NCI-H187 treated with DMSO at 0.1 percent for 48 hours (cell line): ENCODE measurements around the gene ITPK1.
"Not testable (repeated sequence)": the region's sequence is repeated elsewhere in the genome, so short reads cannot be mapped to it uniquely, and the experiment has no call there.

ENCODE experiments used
- DNase-seq: peaks from one replicate; lab custom pipeline; 2025; lab: John Stamatoyannopoulos, UW

Gene ITPK1

DNA sequence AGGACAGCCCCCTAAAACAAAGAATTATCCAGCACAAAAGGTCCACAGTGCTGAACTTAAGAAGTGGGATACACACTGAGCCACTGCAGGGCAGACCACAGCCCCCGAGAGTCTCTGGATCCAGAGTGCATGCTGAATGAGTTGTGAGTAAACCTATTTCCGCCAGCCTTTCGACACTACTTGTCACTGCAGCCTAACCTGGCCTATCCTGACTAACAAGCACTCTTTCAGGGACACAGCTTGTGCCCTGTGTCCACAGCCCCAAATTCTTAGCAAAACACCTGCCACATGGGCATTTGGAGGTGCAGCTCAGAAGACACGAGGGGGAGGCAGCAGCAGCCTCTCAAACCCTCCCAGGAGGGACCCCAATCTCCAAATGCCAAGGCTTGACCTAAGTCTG, 31.3 kb downstream of the ITPK1 start:
- no peak for DNase-seq

DNA sequence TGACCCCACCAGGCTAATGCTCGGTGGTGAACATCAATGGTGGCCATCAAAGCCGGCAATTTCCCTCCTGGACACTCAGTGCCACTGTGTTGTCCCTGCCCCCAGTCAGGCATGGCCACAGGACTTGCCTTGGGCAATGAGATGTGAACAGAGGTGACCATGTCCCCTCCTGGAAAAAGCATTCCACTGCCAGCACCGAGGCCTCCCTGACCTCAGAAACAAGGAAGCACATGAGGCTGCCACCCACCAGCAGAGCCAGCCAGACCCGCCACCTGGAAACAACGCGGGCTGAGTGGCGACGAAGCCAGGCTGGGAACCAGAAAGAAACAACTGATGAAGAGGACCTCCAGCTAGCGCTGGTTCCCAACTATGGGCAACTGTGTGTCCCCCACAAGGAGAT, 31.8 kb downstream of the ITPK1 start:
- DNase-seq: no peak

DNA sequence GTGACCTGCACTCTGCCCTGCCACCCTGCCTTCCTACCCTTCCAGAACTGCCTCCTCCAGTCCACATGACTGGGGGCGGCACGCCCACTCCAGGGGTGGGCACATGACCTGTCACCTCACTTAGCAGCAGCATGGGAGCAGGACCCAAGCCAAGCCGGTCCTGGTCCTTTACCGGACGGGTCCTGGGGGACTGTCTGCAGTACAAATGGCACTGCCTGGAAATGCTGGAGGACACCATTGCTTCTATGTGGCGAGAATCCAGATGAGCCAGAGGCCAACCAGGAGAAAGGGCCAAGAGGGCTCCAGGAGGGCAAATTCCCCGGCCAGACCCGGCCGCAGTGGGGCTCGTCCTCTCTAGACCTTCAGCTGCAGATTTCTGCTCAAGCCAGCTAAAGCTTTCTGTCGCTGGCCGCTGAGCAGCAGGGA, 33.1 kb downstream of the ITPK1 start:
- no peak for DNase-seq

DNA sequence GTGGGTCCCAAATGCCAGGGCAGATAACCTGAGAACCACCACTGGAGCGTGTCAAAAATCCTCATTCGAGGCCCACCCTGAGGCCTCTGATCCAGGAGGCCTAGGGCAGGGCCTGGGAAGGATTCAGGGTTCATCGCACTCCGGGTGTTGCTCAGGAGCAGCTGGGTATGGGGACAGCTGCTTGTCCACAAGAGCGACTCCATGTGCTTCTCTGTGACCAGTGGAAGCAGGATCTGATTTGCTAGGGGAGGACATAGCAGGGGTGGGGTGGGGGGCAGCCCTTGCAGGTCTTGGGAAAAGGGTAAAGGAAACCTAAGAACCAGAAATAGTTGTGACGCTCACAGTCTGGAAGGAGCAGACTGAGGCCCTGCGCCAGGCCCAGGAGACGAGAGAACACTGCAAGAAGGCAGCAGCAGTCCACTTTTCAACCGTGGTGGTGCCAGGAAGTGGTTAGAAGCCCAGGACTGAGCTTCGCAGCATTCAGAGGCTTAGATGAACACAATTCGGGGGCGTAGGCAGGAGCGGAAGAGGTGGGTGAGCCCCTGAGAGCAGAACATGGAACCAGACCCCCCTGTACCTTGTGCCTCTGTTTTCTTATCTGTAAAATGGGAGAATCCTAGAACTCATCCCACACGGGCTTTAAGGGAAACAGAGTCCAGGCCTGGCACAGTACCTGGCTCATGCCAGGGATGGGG, 33.7 kb downstream of the ITPK1 start:
- DNase-seq: no peak

- DNase-seq: no peak
Observed at GRCh38 chr14:93079865-93080403, 35.8 kb downstream of the ITPK1 start.

- DNase-seq: no peak
Observed at GRCh38 chr14:93079321-93079720, 36.4 kb downstream of the ITPK1 start.

- DNase-seq: no peak
Observed at GRCh38 chr14:93078870-93079269, 36.9 kb downstream of the ITPK1 start.

- no peak for DNase-seq
Observed at GRCh38 chr14:93076755-93077154, 39.0 kb downstream of the ITPK1 start.

DNA sequence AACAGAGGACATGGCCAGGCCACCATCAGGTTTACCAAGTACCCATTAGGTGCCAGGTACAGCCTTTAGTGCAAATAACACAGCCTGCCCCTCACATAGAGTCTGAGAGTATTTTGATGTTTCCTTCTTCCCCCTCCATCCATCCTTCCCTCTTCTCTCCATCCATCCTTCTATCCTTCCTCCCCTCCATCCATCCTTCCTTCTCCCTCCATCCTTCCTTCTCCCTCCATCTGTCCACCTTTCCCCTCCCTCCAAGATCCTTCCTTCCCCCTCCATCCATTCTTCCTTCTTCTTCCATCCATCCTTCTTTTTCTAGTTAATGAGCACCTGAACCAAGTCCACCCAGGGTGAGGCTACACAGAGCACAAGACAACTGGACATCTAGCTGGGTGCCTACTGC, 39.8 kb downstream of the ITPK1 start:
- DNase-seq: no peak

GRCh38 chr14:93073910-93074769, 41.6 kb downstream of the ITPK1 start:
- no peak for DNase-seq

GRCh38 chr14:93073358-93073707, 42.4 kb downstream of the ITPK1 start:
- DNase-seq: no peak

- DNase-seq: no peak
Observed at GRCh38 chr14:93072659-93073357, 42.9 kb downstream of the ITPK1 start.

DNA sequence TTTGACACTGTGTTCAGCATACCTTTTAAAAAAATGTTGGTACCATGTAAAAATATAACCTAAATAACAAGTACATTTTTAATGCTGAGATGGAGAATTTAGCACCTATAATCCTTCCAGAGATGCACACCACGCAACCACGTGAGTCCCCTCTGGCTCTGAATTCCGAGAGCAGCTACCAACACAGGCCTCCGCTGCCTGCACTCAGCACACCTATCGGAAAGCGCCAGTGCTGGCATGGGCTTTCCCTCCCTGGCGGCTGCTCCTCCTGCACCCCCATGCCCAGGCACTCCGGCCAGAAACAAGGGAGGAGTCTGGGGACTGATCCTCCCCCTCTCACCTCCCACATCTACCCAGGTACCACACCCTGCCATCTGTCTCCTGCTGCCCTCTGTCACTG, 47.0 kb downstream of the ITPK1 start:
- DNase-seq: no peak

DNA sequence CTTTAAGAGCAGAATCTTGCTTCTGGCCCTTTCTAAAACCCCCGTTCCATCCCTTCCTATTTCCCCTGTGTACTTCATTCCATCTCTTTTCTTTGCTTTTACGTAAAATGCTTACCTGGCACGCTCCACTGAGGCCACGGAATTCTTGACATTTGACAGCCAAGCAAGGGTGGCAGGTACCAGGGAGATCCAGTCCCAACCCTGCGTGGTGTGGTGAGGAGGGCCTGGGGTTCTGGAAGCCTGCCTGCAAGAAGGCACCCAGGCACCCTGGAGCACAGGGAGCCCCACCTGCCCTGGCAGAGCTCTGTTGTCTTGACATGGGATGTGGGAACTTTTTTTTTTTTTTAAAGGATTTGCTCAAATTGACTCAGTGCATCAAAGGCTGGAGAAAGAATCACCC, 48.6 kb downstream of the ITPK1 start:
- no peak for DNase-seq

- DNase-seq: no peak
Observed at GRCh38 chr14:93065272-93065730, 50.4 kb downstream of the ITPK1 start.

GRCh38 chr14:93064411-93065271, 51.1 kb downstream of the ITPK1 start:
- no peak for DNase-seq

- no peak for DNase-seq
Observed at GRCh38 chr14:93063393-93063792, 52.3 kb downstream of the ITPK1 start.

- no peak for DNase-seq
Observed at GRCh38 chr14:93062890-93063289, 52.8 kb downstream of the ITPK1 start.

DNA sequence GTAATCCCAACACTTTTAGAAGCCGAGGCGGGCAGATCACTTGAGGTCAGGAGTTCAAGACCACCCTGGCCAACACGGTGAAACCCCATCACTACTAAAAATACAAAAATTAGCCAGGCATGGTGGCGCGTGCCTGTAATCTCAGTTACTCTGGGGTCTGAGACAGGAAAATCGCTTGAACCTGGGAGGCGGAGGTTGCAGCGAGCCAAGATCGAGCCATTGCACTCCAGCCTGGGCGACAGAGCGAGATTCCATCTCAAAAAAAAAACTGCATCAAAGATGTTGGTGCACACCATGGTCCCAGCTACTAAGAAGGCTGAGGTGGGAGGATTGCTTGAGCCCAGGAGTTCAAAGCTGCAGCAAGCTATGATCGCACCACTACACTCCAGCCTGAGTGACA, 53.7 kb downstream of the ITPK1 start:
- not testable (repeated sequence) for DNase-seq

- no peak for DNase-seq
Observed at GRCh38 chr14:93061380-93062012, 54.2 kb downstream of the ITPK1 start.

DNA sequence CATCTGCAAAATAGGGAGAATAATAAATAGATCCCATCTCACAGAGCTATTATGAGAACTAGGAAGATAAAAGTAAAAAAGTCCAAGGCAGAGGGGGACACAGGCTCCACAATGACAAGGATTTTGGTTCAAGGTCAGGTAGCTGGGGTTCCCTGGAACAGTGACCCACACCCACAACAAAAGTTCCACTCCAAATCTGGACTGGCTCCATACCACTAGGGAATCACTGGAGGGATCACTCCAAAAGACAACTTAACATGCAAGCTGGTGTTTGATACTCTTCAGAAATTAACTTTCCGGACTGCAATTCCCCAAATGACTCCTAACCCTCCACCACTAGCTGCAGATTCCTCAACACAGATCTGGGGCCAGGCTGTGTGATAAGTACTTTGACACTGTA, 54.9 kb downstream of the ITPK1 start:
- DNase-seq: no peak
